ENCODE results near the gene DPH7. TPM values are rescaled to one million over a fixed set of nuclear protein-coding genes. Genes with fewer than 3 reads are reported as not detected.

DPH7 gene
- total RNA-seq, 1 donor from 2014 or later, result 57.2 TPM

DNA sequence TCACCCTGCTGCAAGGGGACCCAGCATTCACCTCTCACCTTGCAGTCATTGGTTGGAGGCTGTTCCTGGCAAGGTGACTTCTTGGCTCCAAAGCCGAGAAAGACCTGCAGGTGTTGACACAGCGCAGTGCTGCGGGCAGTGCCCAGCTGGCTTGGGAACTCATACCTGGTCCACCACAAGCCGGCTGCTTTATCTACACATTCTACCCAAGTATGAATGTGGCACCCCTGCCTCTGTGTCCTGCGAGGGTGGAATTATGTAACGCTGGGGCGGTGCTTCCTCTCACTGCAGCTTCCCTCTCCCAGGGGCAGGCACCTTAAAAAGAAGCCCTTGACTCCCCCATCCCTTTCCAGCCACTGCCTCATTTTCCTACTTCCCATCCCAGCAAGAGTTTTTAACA, 14.0 kb upstream of the DPH7 start:
- Histone ChIP-seq H3K27ac (no peak overlapping the region), H3K9me3 (no peaks in the 10 kb centered on the region), H3K27me3 (no peaks in the 10 kb centered on the region), H3K36me3 (peaks cover 4 to 5% of the 10 kb centered on the region in 2 donors), H3K4me1 (peaks cover 7 to 14% of the 10 kb centered on the region in 2 donors), H3K4me3 (no peak overlapping the region)
- TF ChIP-seq, protein P1, sequence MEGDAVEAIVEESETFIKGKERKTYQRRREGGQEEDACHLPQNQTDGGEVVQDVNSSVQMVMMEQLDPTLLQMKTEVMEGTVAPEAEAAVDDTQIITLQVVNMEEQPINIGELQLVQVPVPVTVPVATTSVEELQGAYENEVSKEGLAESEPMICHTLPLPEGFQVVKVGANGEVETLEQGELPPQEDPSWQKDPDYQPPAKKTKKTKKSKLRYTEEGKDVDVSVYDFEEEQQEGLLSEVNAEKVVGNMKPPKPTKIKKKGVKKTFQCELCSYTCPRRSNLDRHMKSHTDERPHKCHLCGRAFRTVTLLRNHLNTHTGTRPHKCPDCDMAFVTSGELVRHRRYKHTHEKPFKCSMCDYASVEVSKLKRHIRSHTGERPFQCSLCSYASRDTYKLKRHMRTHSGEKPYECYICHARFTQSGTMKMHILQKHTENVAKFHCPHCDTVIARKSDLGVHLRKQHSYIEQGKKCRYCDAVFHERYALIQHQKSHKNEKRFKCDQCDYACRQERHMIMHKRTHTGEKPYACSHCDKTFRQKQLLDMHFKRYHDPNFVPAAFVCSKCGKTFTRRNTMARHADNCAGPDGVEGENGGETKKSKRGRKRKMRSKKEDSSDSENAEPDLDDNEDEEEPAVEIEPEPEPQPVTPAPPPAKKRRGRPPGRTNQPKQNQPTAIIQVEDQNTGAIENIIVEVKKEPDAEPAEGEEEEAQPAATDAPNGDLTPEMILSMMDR (IDR thresholded peaks at IDR 0.05), result no peak
- no peak for DNase-seq (ENCODE audit: low spot score in 2 of 2)
- intact Hi-C loops (cut with DNase I), result loop anchor here (5.0 kb wide), 1 partner anchor 40 kb away; the partner anchor contains the start of genes MRPL41 and PNPLA7

DNA sequence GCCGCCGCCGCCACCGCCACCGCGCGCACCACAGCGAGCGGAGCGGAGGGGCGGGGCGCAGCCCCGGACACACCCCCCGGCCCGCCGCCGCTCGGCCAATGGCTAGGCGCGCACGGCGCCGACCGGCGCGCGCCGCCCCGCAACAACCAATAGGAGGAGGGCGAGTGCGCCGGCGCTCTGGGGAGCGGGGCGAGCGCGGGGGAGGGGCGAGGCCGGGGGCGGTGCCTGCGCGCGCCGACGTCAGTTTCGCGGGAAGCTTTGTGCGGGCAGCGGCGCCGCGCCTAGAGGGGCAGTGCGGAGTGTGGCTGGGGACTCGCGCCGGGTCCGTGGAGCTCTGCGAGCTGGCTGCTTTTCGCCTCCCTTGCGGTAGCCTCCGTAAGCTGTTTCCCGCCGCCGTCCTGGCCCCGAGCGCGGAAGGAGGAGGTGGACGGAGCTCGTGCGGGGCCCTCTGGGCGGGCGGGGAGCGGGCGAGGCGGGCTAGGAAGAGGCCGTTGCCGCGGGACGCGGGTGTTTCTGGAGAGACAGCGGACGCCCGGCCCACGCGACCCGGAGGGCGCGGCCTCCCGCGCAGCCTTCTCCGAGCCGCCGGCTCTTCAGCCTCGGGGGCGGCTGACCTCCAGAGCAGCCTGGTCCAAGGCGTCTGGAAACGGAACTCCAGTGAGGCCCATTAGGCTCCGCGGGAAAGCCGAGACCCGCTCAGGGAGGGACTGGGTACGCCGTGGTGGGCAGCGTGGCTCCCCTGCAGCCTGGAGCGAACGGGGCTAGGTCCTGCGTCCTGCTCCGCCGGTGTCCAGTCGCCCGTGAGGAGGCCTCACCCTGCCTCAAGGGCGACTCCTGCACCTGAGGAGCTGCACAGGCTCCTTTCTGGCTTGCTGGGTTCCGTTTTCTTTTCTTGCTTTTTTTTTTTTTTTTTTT, 12.0 kb upstream of the DPH7 start, which contains the start of gene ZMYND19:
ZMYND19 (minus strand) TSS at position 44 of the 915 bp plus-strand sequence. CDS start 249 bp downstream, outside the sequence.
- peaks cover 7 to 14% of the 10 kb centered on the region in 2 donors for H3K4me1 ChIP-seq
- H3K9me3 ChIP-seq, result no peaks in the 10 kb centered on the region
- intact Hi-C loops (cut with DNase I), result loop anchor here (1.0 to 5.0 kb wide), 3 partner anchors 12 to 38 kb away; partner anchors contain the start of genes ARRDC1, DPH7, MRPL41 and PNPLA7
- TF ChIP-seq, protein P1 (IDR thresholded peaks at IDR 0.05), result no peak
- peak; percentile 46 to 93 for DNase-seq (ENCODE audit: low spot score in 2 of 2)
- H3K27me3 ChIP-seq, result no peaks in the 10 kb centered on the region
- peak within 1 kb of the TSS; percentile 43 to 60 for H3K27ac ChIP-seq
- H3K4me3 ChIP-seq, result peak within 1 kb of the TSS; percentile 76 to 97
- H3K36me3 ChIP-seq, result peaks cover 23 to 26% of the 10 kb centered on the region in 2 donors

DNA sequence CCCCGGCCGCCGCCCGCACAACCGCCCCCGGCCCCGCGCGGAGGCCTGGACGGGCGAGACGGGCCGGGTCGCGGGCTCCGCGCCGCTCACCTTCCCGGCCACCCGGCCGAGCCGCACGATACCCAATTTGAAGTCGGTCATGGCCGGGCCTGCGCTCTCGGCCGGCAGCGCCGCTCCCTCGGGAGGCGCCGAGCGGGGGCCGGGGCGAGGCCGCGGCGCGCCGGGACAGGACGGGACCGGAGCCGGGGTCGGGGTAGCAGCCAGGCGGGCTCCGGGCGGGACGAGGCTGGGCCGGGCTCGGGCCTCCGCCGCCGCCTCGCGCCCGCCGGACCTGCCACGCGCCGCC, 11.4 kb upstream of the DPH7 start:
- no peak for DNase-seq (ENCODE audit: low spot score in 2 of 2)
- peaks cover 7 to 14% of the 10 kb centered on the region in 2 donors for H3K4me1 ChIP-seq
- no peaks in the 10 kb centered on the region for H3K9me3 ChIP-seq
- H3K4me3 ChIP-seq, result peak overlapping the region; percentile 58 to 90
- TF ChIP-seq, protein P1 (IDR thresholded peaks at IDR 0.05), result no peak
- no peak overlapping the region for H3K27ac ChIP-seq
- H3K36me3 ChIP-seq, result peaks cover 27 to 28% of the 10 kb centered on the region in 2 donors
- no peaks in the 10 kb centered on the region for H3K27me3 ChIP-seq
- intact Hi-C loops (cut with DNase I), result loop anchor here (1.0 to 5.0 kb wide), 3 partner anchors 12 to 38 kb away; partner anchors contain the start of genes ARRDC1, DPH7, MRPL41 and PNPLA7

DNA sequence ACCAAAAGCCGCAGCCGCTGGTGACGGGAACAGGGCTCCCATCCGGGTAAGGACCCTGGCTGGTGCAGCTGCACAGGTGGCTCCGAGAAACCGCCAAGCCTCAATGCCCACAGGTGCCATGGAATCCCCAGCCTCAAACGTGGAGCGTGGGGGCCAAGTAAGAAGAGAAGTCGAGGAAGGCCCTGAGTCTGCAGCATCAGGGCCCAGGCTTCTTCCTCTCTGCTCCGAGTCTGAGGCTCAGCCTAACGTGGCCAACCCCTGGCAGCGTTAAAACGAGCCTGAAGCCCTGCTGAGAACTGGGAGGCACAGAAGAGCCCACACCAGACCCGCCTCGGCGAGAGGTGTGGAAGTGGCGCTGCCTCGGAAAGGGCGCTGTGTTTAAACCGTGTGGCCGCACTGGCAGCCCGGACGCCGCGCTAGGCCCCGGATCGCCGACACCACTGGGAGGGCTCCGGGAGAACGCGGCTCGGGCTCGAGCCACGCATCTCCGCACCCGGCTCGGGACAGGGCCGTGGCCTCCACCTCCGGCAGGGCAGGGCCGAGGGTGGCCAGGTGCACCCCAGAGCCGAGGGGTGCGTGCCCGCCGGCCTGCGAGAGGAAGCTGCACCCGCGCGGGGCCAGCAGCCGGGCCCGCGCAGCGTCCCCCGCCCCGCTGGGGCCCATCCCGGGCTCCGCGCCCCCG, 10.9 kb upstream of the DPH7 start:
- no peak overlapping the region for H3K27ac ChIP-seq
- no peaks in the 10 kb centered on the region for H3K27me3 ChIP-seq
- intact Hi-C loops (cut with DNase I), result loop anchor here (1.0 to 5.0 kb wide), 3 partner anchors 11 to 37 kb away; partner anchors contain the start of genes ARRDC1, DPH7, MRPL41 and PNPLA7
- H3K4me1 ChIP-seq, result peaks cover 7 to 14% of the 10 kb centered on the region in 2 donors
- H3K4me3 ChIP-seq, result peak overlapping the region; percentile 58 to 90
- H3K36me3 ChIP-seq, result peaks cover 27 to 28% of the 10 kb centered on the region in 2 donors
- TF ChIP-seq, protein P1 (IDR thresholded peaks at IDR 0.05), result no peak
- no peak for DNase-seq (ENCODE audit: low spot score in 2 of 2)
- no peaks in the 10 kb centered on the region for H3K9me3 ChIP-seq

DNA sequence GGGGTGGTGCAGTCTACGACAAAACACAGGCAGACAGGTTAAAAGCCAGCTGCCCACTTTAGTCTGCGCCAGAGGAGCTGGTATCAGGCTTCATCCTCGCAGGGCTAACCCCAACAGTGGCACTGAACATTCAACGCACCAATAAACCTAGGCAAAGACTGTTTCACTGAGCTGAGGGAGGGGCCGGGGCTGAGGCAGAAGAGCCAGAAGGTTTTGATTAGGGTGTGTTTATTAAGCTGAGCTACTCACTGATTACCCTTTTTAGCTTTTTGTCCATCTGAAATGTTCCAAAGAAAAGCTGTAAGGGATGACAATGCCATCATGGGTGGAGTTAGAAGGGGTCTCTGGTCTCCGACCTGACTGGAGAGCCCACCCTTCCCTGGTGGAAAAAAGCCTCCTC, 10.2 kb upstream of the DPH7 start:
- Histone ChIP-seq H3K27me3 (no peaks in the 10 kb centered on the region), H3K4me1 (peaks cover 7 to 14% of the 10 kb centered on the region in 2 donors), H3K4me3 (peak overlapping the region in 1 of 2 donors; percentile 90), H3K27ac (no peak overlapping the region), H3K36me3 (peaks cover 27 to 28% of the 10 kb centered on the region in 2 donors), H3K9me3 (no peaks in the 10 kb centered on the region)
- TF ChIP-seq, protein P1 (IDR thresholded peaks at IDR 0.05), result no peak
- no peak for DNase-seq (ENCODE audit: low spot score in 2 of 2)
- intact Hi-C loops (cut with DNase I), result no loop called here
